Measurements from ENCODE around the gene FBLN5. TPM values are rescaled to one million over a fixed set of nuclear protein-coding genes. Genes with fewer than 3 reads are reported as not detected.

The FBLN5 gene
- polyA plus RNA-seq, 3 donors, result 0.16 TPM; not detected in 2

DNA sequence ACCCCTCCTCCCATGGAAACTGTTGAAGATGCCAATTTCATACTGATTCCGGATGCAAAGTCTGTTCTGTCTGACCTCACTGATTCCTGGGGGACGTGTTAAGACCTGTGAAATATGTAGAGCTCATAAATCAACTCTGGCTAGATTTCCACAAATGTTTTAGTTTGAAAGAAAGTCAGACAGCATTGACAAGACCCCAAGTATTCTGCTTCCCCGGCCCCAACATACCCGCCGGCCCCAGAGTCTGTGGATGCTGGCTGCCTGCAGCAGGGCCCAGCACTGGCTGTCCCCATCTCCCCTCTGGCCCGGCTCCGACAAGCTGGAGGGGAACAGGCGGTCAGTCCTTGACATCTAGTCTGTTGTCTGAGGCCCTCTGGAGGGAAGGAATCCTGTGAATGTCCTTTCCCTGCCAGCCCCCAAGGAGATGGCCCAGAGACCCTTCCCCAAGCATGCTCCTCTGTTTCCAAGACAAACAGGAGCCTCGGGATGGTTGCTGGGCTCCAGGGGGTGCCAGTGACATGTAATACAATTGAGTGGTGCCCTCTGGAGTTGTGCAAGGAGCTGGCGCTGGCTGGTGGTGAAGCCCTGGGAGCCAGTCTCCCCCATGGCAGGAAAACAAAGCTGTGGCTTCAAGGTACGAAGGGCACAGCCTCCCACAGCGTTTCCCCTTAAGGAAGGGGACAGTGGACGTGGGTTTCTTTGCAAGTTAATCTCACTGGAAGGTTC, 22.3 kb downstream of the FBLN5 start:
- H3K27ac Mint-ChIP-seq, result no peak overlapping the region
- H3K4me3 ChIP-seq (replicated peaks in 1 of 3; ENCODE audit: low read depth in 2 of 3, low read length in 3 of 3), result no peak overlapping the region
- no peaks in the 10 kb centered on the region for H3K4me1 ChIP-seq (ENCODE audit: control insufficient read depth in 1 of 2, insufficient read depth in 2 of 2, low read length in 2 of 2)
- H4K20me1 ChIP-seq (ENCODE audit: insufficient read depth, low read length), result no peaks in the 10 kb centered on the region
- DNase-seq, result no peak
- H2AFZ ChIP-seq (ENCODE audit: insufficient read depth, low read depth, low read length, poor library complexity, severe bottlenecking), result no peak overlapping the region
- no peaks in the 10 kb centered on the region for H3K36me3 Mint-ChIP-seq
- no peak overlapping the region for H3K4me2 ChIP-seq (replicated peaks; ENCODE audit: extremely low read depth, low read length, poor library complexity, severe bottlenecking)
- H3K9me3 Mint-ChIP-seq, result no peaks in the 10 kb centered on the region
- H3K79me2 ChIP-seq (ENCODE audit: insufficient read depth, low read length), result no peaks in the 10 kb centered on the region
- H3K27me3 Mint-ChIP-seq (ENCODE audit: low read depth in 3 of 3), result peaks cover 0 to 2% (median 0%) of the 10 kb centered on the region in 3 donors
- intact Hi-C loops (cut with micrococcal nuclease), result no loop called here
- no peaks in the 10 kb centered on the region for H3K27me3 ChIP-seq (ENCODE audit: control insufficient read depth in 2 of 2, insufficient read depth in 2 of 2, low read length in 2 of 2)
- no peaks in the 10 kb centered on the region for H3K36me3 ChIP-seq (replicated peaks in 1 of 2; ENCODE audit: control insufficient read depth in 1 of 2, insufficient read depth in 2 of 2, low read length in 2 of 2)
- no peaks in the 10 kb centered on the region for H3K9me3 ChIP-seq (replicated peaks in 1 of 2; ENCODE audit: control insufficient read depth in 1 of 2, insufficient read depth in 1 of 2, low read length in 2 of 2)
- peaks cover 11% of the 10 kb centered on the region for H3K4me1 Mint-ChIP-seq
- WGBS (ENCODE audit: insufficient coverage), result 88% methylated on average over 11 of the region's 13 CpGs
- no peak overlapping the region for H3K4me3 Mint-ChIP-seq
- no peak overlapping the region for H3K9ac ChIP-seq (ENCODE audit: insufficient read depth, low read length, poor library complexity, severe bottlenecking)
- TF ChIP-seq, protein P1, sequence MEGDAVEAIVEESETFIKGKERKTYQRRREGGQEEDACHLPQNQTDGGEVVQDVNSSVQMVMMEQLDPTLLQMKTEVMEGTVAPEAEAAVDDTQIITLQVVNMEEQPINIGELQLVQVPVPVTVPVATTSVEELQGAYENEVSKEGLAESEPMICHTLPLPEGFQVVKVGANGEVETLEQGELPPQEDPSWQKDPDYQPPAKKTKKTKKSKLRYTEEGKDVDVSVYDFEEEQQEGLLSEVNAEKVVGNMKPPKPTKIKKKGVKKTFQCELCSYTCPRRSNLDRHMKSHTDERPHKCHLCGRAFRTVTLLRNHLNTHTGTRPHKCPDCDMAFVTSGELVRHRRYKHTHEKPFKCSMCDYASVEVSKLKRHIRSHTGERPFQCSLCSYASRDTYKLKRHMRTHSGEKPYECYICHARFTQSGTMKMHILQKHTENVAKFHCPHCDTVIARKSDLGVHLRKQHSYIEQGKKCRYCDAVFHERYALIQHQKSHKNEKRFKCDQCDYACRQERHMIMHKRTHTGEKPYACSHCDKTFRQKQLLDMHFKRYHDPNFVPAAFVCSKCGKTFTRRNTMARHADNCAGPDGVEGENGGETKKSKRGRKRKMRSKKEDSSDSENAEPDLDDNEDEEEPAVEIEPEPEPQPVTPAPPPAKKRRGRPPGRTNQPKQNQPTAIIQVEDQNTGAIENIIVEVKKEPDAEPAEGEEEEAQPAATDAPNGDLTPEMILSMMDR (IDR thresholded peaks at IDR 0.05), result no peak
- H3K27ac ChIP-seq (ENCODE audit: low read depth in 1 of 2, low read length in 2 of 2), result no peak overlapping the region

DNA sequence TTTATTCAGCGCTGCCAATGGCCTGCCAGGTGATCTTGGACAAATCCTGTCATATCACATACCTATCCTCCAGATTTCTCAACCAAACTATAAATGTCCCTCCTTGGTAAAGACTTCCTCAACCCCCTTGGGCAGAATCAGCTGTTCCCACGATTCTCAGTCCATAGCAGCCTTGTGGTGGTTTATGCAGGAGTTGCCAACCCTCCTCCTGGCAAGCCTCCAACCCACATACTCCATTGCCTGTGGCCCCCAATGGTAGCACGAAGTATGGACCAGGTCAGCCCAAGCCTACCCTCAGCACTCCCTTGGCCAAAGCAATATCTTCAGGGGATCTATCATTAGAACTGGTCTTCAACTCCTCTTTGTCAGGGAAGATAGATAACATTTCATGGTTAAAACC, 27.0 kb downstream of the FBLN5 start:
- DNase-seq, result no peak
- Histone ChIP-seq H3K36me3 (replicated peaks in 1 of 2; ENCODE audit: control insufficient read depth in 1 of 2, insufficient read depth in 2 of 2, low read length in 2 of 2) (no peaks in the 10 kb centered on the region), H2AFZ (ENCODE audit: insufficient read depth, low read depth, low read length, poor library complexity, severe bottlenecking) (no peak overlapping the region), H3K4me3 (replicated peaks in 1 of 3; ENCODE audit: low read depth in 2 of 3, low read length in 3 of 3) (no peak overlapping the region), H3K9ac (ENCODE audit: insufficient read depth, low read length, poor library complexity, severe bottlenecking) (no peak overlapping the region), H3K27me3 (ENCODE audit: control insufficient read depth in 2 of 2, insufficient read depth in 2 of 2, low read length in 2 of 2) (no peaks in the 10 kb centered on the region), H3K4me1 (ENCODE audit: control insufficient read depth in 1 of 2, insufficient read depth in 2 of 2, low read length in 2 of 2) (no peaks in the 10 kb centered on the region), H3K27ac (ENCODE audit: low read depth in 1 of 2, low read length in 2 of 2) (no peak overlapping the region), H3K9me3 (replicated peaks in 1 of 2; ENCODE audit: control insufficient read depth in 1 of 2, insufficient read depth in 1 of 2, low read length in 2 of 2) (no peaks in the 10 kb centered on the region), H3K79me2 (ENCODE audit: insufficient read depth, low read length) (no peaks in the 10 kb centered on the region), H4K20me1 (ENCODE audit: insufficient read depth, low read length) (no peaks in the 10 kb centered on the region), H3K4me2 (replicated peaks; ENCODE audit: extremely low read depth, low read length, poor library complexity, severe bottlenecking) (no peak overlapping the region)
- no peak overlapping the region for H3K4me3 Mint-ChIP-seq
- no peaks in the 10 kb centered on the region for H3K4me1 Mint-ChIP-seq
- intact Hi-C loops (cut with micrococcal nuclease), result no loop called here
- H3K9me3 Mint-ChIP-seq, result no peaks in the 10 kb centered on the region
- H3K27ac Mint-ChIP-seq, result no peak overlapping the region
- H3K36me3 Mint-ChIP-seq, result no peaks in the 10 kb centered on the region
- peaks cover 2 to 4% (median 2%) of the 10 kb centered on the region in 3 donors for H3K27me3 Mint-ChIP-seq (ENCODE audit: low read depth in 3 of 3)
- WGBS (ENCODE audit: insufficient coverage), result 86% methylated on average over 1 of the region's 3 CpGs
- TF ChIP-seq, protein P1 (IDR thresholded peaks at IDR 0.05), result no peak

Data from CD14-positive monocyte (primary cell).